ENCODE results near the gene ETV6.

- TF ChIP-seq CTCF (IDR thresholded peaks at IDR 0.05; ENCODE audit: borderline replicate concordance, extremely low read depth, low read length, poor library complexity, severe bottlenecking) (no peak), EZH2 (IDR thresholded peaks at IDR 0.05; ENCODE audit: borderline replicate concordance, low read depth, low read length, severe bottlenecking) (no peak)
These were observed 235.2 kb downstream of the ETV6 start for GRCh38 chr12:11884706-11885105.
